Right forelimb (tissue), 1 donor: ENCODE results near the gene GLIS2.
"Not testable (repeated sequence)": the region's sequence is repeated elsewhere in the genome, so short reads cannot be mapped to it uniquely, and the experiment has no call there.

Source experiments
- DNase-seq: peaks from one replicate; pipeline ENCODE4 v3.0.0-alpha.2; 2018

GLIS2 gene

DNA sequence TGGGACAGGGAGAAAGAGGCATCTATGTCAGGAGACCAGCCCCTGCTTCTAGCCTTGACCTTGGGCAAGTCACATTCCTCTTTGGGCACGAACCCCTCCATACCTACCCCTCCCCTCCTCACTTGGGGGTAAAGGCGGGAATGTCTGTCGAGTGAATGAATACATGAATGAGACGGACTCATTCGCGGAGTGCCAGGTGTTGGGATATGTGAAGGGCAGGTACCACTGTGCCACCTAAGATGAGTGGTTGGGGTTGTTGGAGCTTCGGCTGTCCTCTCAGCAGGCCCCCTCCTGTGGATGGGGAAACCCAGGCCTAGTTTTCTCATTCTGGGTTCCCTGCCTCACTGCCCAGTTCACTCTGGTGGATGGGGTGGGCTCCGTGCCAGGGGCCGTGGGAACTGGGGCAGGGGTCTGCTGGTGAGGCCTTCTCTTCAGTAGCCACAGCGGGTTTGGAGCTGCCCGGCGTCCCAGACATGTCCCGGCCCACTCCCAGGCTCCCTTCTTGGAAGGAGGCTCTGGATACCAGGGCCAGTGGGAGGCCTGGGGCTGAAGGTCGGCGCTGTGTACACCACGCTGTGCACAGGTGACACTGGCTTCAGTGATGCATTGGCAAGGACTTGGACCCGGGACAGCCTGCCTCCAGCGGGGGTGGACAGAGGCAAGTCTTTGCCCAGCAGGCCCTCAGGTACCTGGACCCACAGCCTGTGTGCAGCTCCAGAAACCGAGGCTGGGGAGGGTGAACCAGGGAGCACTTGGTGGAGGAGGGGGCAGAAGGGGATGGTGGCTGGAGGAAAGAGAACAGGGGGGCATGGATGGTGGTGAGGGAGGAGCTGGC, 5.6 kb downstream of the GLIS2 start:
- DNase-seq: no peak

DNA sequence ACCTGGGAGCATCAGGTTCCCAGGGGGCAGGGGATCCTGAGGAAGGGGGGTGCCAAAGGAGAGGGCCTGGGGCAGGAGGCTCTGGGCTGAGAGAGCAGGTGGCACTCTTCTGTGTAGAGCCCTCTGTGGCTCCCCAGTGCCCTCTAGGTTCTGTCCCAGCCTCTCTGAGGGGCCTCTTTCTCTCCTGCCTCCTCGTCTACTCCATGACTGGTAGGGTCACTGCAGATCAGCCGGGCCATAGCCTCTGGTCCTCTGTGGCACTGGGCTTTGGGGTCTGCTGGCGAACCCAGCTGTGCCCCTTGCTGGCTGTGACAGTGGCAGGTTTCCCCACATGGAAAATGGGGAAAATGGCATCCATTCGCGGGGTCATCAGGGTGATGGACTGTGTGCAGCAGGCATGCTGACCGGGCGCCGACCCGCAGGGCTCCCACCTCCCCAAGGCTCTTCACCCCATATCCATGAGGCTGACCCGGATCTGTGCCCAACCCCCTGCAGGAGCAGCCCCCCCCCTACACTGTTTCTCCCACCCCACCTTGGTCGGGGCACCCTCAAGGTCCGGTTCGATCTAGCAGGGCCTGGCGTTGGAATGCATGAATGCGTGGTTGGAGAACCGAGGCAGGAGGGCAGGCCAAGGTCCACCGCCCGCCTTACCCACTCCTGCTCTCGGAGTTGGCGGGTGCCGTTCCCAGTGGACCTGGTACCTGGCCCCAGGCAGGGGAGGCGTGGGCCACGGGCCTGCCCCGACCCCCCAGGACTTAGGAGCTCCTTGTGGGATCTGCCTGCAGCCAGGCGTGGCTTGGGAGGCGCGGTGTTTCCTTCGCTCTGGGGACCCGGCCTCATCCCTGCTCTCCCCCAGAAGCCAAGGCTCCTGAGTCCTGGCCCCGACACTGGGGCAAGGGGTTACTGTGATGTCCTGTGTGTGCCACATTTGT, 6.5 kb downstream of the GLIS2 start:
- no peak for DNase-seq

DNA sequence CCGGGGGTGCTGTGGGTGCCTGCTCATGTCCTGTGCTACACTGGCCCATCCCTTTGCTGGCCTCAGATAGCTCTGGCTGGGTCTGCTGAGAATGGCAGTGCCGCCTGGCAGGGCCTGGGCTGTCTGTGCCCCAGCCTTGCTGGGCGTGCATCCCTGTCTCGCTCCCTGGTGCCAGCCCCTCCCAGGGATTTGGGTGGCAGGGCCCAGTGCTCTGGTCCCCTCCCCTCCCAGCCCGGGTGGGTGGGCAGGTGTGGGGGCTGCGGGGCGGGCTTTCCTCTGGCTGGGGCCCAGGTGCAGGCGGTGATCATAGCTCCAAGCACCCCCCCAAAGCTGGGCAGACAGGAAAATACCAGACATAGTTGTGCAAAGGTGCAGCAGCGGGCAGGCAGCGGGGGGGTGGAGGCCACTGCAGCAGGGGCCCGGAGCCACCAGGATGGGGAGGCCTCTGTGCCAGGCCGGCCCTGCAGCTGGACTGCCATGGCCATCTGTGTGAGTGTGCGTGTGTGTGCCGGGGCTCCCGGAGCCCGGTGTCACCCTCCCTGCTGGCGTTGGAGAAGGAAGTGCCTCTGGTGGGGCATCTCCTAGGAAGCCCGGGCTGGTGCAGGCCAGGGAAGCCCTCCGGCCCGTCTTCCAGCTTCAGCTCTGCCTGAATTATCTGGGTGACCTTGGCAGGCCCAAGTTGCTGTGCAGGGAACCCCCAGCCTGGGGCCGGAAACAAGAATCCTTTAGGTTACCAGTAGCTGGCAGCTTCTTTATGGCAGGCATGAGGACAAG, 7.4 kb downstream of the GLIS2 start:
- no peak for DNase-seq

DNA sequence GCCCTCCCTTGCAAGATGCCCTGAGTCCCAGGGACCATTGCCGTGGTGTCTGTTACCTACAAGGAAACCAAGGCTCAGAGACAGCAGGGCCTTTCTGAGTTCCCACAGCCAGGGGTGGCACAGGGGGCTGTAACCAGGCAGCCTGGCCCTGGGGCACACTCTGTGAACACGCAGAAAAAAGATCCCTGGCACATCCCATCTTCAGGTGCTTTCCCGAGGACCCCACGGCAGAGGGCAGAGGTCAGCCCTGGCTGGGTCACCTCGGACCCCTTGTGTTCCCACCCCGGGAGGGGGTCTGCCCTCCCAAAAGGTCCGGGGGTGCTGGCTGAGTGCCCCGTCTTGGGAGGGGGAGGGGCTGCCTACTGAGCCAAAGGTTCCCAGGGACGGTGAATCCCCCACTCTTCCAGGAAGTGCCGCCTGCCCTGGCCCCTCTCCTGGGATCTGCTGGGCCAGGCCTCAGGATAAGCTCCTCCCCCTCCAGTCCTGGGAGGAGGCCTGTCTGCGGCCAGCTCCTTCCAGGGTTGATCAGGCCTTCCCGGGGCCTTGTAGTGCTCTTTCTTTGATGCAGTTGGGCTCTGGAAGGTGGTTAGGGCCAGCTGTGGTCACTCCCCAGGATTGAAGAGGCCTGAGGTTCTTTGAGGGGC, 8.1 kb downstream of the GLIS2 start:
- no peak for DNase-seq

DNA sequence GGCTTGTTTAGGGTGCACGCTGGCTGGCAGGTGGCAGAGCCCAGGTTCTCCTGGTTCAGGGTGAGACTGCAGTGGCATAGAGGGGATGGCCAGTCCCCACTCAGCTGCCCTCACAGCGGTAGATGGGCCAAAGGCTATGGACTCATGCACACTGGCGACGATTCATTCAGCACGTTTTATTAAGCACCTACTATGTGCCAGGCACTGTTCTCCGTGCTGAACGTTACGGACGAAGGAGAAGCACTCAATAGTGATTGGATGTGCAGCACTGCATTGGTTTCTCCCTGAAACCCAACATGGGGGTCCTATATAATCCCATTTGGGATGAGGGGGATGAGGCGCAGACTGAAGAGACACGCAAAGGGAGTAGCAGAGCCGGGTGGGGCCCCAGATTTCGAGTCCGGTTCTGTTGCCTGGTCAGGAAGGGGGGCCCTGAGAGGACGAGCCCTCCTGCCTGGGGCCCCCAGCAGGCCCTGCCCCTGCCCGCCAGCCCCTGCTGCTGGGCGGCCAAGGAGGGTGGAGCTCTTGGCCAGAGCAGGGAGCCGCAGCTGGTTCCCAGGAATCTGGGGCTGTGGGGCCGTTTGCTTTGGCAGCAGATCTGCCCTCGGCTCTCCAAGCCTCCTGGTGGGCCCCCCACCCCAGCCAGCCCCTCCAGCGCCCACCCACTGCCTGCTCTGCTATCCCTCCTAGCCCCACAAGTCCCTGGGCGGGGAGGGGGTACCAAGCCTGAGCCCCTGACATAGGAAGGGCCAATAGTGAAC, 8.8 kb downstream of the GLIS2 start:
- DNase-seq: no peak

DNA sequence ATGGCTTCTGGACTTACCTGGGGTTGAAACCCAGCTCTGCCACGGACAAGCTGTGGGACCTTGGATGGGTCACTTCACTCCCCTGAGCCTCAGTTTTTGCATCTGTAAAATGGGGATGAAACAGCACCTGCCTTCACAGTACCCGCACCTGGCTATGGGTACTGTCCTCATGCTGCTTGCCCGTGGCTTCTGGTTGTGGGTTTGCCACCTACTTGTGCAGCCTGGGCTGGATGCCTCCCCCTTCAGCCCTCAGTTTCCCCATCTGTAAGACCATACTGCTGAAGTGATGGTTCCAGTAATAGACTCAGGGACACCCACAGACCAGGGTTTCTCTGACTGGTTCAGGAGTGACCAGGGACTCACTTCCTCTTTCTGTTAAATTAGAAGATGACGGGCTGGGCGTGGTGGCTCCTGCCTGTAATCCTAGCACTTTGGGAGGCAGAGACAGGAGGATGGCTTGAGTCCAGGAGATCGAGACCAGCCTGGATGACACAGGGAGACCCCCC, 9.4 kb downstream of the GLIS2 start:
- DNase-seq: no peak

DNA sequence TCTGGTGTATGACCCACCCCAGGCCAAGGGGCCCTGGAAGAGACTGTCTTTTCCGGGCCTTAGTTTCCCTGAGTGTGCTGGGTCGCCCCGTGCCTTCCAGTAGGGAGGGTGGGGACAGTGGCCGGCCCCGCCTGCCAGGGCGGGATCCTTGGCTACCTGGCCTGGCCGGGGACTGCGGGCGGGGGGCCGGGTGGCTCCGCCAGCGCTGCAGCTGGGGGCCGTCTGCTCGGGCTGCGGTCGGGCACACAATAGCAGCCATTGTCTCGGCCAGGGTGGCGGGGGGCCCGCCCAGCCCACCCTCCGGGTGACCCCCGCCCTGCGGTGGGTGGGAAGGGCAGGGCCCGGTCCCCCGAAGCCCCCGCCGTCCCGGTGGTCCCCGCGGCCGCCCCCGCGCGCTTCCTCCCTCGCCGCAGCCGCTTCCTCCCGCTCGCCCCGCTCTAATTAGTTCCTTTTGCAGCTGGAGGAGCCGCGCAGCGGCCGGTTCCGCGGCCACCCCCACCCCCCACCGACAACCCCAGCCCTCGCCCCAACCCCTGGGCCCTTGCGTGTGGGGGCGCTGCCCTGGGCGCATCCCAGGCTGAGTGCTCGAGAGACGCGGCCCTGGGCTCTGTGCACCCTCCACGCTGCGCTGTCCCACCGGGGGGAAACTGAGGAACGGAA, 11.6 kb downstream of the GLIS2 start:
- DNase-seq: no peak

DNA sequence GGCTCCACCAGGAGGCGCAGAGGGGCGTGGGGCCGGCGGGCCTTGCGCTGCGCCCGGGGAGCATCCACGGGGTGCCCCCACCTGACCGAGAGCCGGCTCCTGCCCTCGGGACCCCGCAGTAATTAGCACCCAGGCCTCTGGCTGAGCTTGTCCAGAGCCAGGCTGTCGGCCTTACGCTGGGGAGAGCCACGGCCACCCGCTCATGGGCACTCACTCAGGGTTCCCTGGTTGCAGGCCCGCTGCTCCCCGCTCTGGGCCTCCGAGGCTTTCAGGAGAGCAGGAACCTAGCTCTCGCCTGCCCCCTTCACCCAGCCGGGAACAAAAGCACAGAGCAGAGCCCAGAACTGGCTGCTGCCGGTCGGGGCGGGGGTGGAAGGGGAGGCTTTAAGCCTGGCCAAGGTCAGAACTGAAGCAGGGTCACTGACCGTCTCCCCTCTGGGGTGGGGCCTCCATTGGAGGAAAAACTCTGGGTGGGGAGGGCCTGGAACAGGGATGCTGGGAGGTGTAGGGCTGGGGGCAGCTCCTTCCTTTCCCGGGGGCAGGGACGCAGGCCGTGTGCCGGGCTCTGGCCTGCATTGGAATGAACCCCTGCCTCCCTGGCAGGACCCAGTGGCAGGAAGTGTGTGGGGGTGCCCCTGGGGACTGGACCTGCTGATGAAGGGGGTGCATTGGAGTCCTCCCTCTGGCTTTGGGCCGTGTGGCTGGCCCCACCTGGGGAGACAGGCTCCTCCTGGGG, 12.3 kb downstream of the GLIS2 start:
- peak; percentile 89 for DNase-seq

DNA sequence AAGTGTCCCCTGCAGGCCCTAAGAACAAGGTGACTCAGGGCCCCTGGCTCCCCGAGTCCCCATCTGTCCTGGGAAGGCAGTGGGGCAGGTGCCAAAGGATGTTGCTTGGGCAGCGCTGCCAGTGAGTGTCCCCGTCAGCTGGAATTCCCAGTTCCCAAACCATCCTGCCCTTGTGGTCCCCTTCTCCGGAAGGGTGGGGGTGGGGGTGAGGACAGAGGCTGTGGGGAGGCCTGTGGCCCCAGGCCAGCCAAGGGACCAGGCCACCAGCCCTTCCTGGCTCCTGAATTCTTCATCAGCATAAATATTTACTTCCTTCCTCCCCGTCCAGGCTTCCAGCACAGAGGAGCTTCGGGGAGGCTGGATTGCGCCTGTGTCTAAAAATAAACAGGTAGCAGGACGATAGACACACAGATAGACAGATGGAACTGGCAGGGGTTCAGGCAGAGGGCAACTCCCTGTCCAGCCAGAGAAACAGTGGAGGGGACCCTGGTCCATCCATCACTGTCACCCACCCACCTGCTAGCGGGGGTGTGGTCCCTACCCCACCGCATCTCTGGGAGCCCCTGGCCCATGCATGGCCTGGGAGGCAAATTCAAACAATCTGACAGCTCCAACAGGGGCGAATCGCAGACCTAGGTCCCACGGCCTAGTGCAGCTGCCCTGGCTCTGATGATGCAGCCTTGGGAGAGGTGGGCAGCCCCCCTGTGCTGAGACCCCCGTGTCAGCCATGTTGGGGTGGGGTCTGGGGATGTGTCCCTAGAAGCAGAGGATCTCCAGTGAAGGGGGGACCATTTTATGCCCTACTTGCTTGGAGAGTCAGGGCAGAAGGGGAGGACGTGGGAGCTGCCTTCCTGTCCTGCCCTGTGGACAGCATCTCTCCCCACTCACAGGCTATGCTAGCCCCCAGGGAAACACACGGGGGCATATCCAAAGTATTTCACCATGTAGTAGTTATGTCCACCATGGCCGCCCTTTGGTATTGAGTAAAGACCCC, 13.2 kb downstream of the GLIS2 start:
- no peak for DNase-seq

DNA sequence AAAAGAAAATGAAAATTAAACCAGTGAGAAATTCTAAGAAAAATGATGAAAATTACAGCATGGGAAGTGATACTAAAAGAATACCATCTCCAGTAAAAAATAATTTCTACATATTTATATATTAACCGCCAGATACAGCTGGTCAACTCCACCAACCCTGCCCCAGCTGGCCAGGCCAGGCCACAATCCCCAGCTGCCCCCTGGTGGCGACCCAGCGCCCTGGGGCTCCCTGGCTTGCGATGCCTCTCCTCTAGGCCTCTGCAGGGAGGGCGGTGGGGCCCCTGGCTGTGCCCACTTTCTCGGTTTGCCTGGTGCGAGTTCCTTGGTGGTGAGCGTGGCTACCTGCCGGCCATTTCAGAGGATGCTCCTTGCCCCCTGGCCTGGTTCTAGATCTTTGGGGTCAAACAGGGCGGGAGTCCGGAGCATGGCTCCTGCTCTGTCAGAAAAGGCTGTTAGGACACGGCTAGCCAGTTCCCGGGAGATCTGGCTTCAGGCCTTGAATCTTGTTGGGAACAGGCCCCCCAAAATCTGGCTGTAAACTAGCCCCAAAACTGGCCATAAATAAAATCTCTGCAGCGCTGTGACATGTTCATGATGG, 14.5 kb downstream of the GLIS2 start:
- peak; percentile 85 for DNase-seq

DNA sequence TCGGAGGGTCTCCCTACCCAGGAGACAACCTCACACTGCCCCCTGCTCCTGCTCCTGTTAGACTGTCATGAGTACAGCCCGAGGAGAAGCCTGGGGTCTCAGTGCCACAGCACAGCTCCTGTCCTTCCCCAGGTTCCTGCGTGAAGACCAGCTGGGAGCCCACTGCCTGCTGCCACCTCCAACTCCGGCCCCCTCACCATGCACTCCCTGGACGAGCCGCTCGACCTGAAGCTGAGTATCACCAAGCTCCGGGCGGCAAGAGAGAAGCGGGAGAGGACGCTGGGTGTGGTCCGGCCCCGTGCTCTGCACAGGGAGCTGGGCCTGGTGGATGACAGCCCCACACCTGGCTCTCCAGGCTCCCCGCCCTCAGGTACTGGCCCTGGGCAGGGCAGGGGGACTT, 16.2 kb downstream of the GLIS2 start:
- no peak for DNase-seq

DNA sequence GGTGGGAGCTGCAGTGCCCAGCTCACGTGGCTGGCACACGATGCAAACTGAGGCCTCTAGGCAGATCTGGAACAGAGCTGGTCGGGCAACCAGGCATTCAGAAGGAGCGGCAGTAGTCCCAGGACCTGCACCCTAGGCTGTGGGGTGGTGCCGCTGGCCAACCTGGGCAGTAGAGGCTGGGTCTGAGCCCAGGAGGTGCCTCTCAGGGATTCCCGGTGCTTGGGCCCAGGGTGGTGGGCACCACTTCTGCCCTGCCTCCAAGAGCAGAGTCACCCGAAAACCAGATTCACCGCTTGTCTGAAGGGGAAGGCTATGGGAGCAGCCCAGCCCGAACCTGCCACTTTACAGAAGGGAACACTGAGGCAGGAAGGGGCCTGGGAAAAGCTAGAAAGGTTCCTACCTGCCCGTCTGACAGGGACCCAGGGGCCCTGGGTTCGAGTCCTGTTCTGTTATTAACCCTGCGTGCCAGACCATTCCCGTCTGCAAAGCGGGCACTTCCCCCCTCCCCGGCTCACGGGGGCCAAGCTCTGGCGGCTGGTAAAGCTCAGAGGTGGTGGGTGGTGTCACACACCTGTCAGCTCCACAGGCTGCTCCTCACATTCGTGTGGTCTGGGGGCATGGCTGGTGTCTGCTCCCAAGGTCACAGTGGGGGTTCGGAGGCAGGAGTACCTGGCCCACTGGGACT, 16.9 kb downstream of the GLIS2 start:
- DNase-seq: no peak

DNA sequence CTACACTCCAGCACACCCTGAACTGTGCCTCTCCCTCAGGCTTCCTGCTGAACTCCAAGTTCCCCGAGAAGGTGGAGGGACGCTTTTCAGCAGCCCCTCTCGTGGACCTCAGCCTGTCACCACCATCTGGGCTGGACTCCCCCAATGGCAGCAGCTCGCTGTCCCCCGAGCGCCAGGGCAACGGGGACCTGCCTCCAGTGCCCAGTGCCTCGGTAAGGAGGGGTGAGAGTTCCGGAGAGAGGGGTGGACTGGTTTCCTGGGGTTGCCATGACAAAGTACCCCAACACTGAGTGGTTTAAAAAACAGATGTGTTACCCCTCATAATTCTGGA, 17.4 kb downstream of the GLIS2 start:
- DNase-seq: no peak

DNA sequence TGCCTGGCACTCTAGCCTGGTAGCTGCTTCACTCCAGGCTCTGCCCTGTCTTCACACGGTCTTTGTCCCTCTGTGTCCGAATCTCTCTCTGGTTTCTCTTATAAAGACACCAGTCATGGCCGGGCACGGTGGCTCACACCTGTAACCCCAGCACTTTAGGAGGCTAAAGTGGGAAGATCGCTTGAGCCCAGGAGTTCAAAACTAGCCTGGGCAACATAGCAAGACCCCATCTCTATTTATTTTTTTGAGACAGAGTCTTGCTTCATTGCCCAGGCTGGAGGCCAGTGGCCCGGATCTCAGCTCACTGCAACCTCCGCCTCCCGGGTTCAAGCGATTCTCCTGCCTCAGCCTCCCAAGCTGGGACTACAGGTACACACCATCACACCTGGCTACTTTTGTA, 17.8 kb downstream of the GLIS2 start:
- DNase-seq: not testable (repeated sequence)

DNA sequence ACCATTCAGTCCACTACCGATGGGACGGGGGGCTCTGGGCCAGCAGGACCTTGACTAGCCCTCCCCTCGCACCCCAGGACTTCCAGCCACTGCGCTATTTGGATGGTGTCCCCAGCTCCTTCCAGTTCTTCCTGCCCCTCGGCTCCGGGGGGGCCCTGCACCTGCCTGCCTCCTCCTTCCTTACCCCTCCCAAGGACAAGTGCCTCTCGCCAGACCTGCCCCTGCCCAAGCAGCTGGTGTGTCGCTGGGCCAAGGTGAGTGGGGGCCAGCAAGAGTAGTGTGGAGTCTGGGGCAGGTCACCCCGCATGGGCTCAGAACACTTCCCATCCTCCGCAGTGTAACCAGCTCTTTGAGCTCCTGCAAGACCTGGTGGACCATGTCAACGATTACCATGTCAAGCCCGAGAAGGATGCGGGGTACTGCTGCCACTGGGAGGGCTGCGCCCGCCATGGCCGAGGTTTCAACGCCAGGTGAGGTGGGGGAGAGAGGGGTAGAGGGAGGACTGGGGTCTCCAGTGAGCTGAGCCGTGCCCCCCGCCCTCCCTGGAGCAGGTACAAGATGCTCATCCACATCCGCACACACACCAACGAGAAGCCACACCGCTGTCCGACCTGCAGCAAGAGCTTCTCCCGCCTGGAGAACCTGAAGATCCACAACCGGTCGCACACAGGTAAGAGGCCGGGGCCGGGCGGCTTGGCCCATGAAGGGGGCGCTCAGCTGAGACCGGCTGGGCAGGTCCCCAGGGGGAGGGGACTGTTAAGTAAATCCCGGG, 19.0 kb downstream of the GLIS2 start:
- no peak for DNase-seq

DNA sequence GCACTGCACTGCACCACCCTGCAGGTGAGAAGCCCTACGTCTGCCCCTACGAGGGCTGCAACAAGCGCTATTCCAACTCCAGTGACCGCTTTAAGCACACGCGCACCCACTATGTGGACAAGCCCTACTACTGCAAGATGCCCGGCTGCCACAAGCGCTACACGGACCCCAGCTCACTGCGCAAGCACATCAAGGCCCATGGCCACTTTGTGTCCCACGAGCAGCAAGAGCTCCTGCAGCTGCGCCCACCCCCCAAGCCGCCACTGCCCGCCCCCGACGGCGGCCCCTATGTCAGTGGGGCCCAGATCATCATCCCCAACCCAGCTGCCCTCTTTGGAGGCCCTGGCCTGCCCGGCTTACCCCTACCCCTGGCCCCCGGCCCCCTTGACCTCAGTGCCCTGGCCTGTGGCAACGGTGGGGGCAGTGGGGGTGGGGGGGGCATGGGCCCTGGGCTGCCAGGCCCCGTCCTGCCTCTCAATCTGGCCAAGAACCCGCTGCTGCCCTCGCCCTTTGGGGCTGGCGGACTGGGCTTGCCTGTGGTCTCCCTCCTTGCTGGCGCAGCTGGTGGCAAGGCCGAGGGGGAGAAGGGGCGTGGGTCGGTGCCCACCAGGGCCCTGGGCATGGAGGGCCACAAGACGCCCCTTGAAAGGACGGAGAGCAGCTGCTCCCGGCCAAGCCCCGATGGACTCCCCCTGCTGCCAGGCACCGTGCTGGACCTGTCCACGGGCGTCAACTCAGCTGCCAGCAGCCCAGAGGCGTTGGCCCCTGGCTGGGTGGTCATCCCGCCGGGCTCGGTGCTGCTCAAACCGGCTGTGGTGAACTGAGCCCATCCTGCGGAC, 21.1 kb downstream of the GLIS2 start:
- DNase-seq: no peak
